Midbrain (tissue), 1 donor: ENCODE data around the gene GLB1L.
"Not testable (repeated sequence)": the region's sequence is repeated elsewhere in the genome, so short reads cannot be mapped to it uniquely, and the experiment has no call there.

Experiments used
- DNase-seq: peaks from one replicate; lab custom pipeline; 2025; lab: John Stamatoyannopoulos, UW

The GLB1L gene

DNA sequence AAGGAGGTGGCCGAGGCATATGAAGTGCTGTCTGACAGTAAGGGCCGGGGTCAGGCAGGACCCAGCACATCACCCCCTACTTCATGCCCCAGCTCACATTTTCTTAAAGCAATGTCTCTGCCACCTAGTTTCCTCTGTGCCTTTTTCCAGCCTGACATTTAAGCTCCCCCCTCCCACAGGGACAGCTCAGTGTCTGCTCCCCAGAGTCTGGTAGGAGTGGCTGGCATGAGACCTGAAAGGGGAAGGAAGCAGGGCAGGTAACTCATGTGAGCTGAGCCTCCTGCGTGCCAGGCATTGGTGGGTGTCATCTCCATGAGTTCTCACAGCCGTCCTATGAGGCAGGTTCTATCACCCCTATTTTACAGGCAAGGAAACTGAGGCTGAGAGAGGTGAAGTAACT is 35.4 kb upstream of the GLB1L start:
- no peak for DNase-seq

DNA sequence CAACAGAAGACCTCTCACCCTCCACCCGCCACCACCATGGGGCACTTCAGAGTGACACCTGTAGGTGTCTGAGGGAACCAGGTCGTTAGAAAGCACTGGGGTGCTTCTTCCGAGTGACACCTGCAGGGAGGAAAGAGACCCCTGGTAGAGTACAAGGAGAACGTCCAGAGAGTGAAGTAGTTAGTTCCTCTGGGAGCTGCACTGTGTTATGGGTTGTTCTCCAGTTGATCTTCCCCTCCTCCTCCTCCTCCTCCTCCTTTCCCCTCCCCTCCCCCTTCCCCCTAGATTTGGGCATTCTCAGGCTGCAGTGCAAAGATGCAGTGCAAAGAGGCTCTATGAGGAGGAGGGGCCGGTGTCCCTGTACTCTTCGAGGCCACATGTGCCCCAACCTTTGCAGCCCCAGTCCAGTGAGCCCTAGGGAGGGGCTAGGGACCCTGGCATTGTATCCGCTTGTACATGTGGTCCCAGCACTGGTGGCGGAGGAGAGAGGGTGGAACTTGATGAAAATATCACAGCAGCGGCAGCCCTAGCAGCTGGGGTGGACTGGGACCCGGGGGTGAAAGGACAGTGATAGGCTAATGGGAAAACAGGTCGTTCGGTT is 34.8 kb upstream of the GLB1L start:
- DNase-seq = no peak

DNA sequence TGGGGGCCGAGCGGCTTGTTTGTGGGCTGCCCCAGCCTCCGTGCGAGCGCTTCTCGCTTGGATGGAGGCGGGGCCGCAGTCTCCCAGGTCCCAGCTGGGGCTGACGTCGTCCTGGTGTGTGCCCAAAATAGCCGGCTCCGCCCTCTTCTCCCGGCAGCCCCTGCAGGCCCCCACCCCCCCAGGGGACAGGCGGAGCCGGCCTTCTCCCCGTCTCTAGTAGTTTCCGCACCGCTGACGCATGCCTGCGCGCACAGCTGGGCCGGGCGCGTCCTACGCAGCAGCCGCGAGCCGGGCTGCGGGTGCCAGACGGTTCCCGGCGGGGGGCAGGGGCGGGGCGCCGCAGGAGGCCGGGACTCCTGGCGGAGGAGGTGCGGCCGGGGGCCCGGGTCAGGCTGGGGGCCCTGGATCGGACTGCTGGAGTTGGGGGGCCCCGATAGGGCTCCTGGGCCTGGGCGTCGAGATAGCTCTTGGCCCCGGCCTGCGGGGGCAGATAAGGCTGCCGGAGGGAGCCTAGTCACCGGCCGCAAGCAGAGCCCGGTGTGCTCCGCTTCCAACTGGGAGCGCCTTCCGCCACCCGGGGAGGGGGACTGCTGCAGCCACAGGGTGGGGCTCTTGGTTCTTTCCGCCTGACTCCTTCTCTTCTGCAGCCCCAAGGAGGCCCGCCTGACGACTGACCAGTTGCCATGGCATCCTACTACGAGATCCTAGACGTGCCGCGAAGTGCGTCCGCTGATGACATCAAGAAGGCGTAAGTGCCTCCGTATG is 34.1 kb upstream of the GLB1L start, which contains the start of gene DNAJB2:
DNAJB2 (plus strand) TSS at position 216 of the 765 bp plus-strand sequence; CDS start at position 684, 468 bp downstream.
- peak; percentile 99 for DNase-seq

DNA sequence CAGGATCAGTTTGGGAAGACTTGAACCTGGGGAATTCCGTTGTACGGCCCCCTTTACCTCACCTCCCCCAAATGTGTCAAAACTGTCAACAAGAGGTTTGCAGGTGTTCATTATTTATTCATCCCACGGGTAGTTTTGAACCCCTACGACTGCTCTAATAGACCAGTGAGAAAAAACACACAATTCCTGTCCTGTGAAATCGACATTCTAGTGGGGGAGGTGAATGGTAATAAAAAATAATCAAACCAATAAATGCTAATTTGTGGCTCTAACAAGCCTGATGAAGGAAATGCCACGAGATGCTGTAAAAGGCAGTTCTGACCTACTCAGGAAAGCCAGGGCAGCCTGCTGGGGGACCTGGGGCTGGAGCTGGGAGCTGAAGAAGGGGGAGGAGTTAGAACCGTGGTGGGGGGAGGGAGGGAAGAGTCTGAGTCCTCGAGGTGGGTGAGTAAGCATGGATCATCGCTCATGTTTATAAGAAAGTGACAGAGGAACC is 33.5 kb upstream of the GLB1L start:
- DNase-seq = no peak

DNA sequence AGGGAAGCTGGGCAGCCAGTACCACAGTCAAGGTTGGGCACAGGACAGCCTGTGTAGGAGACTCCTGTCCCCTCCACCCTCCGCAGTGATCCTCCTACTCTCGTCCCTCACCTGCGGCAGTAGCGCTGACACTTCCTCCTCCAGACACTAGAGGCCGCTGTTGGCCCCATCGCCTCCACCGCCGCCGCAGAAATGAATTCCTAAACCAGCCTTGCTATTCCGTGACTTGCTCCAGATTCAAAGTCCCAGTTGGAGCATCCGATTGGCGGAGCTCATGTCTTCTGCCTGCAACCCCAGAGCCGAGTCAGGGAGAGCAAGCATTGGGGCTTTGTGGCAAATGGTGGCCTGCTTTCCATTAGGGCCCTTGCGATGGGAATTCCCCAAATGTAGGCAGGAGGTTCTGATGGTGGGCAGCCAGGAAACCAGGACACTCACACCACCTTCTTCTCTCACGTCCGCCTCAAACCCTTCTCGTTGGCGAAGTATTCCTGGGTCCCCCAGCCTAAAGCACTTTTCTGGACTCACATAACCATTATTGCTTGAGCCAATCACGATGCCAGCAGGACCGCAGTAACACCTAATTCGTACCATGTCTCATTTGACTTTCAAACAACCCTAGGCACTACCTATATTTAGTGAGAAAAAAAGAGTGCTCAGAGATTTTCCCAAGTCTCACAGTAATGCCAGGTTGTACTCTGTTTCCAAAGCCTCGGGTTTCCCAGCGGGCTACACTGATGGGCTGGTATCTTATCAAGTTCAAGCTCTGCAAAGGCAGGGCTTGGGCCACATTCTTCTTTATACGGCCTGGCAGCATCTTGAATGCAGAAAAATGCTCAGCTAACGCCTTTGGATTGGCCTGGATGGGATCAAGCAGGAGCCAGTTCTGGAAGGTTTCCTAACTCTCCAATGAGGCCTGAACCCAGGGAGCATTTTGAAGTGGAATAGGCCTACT is 32.7 kb upstream of the GLB1L start:
- DNase-seq = peak; percentile 86

DNA sequence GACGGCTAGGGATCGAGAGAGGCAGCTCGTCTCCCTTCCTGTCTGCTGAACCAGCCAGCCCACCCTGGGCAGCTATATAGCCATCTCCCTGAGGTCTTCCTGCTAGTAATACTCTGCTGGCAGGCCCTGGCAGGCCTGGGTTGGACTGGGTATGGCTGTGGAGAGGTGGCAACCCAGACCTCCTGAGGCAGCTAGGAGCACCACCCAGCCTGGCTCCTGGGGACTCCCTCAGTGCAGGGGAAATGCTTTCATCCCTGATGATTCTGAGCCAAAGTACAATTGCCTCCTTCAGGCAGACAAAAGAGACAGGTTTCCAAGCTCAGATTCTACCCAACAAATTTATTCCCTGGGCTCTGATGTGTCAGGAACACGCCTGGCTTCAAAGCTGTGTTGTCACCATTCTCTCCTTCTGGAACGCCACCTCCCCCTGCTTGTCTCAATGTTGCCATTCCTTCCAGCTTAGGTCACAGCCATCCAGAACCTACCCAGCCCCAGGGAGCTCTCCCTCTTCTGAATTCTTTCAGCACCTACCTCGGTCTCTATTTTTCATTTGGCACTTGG is 29.2 kb upstream of the GLB1L start:
- DNase-seq = no peak

DNA sequence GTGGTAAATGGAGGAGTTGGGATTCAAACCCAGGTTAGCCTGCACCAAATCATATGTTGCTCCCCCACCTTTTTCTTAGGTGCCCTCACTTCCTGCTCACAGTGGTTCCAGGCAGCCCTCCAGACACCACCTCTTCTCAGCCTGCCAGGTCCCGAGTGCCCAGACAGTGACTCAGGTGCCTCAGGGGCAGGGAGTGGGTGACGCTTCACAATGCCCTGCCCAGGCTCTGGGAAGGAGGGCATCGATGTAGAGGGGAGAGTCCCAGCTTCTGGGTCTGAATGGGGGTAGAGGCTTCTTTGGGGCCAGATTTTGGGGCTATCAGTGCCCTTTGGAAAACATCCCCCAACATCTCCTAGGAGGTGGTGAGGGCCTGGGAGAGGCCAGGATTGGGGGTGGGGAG is 28.7 kb upstream of the GLB1L start:
- DNase-seq = no peak

DNA sequence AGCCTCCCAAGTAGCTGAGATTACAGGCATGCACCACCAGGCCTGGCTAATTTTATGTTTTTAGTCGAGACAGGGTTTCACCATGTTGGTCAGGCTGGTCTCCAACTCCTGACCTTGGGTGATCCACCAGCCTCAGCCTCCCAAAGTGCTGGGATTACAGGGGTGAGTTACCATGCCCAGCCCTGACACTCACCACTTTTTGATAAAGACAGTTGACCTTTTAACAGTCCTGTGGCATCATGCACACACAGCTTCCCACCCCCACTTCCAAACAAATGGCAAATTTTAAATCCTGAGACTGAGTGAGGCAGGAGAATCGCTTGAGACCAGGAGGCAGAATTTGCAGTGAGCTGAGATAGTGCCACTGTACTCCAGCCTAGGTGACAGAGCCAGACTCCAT is 27.8 kb upstream of the GLB1L start:
- DNase-seq = no peak

DNA sequence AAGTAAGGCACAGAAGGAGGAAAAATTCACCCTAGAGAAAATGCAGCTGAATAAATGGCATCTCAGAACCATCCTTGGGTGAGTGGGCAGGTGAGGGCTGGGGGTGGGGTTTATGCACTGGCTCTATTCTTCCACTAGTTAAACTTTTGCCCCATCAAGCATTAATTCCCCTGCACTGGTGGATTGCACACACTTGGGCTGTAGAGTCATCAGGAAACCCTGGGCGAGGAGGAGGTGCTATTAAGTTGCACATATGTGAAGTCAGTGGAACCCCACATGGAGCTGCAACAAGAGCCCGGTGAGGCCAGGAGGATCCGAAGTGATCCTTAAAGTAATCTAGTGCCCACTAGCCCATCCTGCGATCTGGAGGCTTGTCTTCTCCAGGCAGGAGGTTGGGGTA is 27.1 kb upstream of the GLB1L start:
- DNase-seq = no peak

DNA sequence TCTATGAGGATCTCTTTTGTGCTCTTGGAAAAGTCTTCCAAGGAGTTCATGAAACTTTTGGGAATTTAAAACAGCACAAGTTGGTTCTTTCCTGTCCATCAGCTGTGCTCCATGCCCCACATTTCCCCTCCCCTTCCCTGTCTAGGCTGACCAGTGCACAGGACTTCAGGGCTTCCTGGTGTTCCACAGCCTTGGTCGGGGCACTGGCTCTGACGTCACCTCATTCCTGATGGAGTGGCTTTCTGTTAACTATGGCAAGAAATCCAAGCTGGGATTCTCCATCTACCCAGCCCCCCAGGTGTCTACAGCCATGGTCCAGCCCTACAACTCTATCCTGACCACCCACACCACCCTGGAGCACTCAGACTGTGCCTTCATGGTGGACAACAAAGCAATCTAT is 25.8 kb upstream of the GLB1L start:
- DNase-seq = no peak

DNA sequence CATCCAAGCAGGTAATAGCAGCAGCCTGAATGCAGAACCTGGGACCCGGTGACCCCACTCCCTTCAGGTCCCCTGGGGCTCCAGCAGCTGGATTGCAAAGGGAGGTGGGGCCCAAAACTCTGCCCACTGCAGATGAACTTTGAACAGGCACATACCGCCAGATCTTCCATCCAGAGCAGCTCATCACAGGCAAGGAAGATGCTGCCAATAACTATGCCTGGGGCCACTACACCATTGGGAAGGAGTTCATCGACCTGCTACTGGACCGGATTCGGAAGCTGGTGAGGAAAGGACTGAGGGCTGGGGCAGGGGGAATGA is 24.8 kb upstream of the GLB1L start:
- no peak for DNase-seq

DNA sequence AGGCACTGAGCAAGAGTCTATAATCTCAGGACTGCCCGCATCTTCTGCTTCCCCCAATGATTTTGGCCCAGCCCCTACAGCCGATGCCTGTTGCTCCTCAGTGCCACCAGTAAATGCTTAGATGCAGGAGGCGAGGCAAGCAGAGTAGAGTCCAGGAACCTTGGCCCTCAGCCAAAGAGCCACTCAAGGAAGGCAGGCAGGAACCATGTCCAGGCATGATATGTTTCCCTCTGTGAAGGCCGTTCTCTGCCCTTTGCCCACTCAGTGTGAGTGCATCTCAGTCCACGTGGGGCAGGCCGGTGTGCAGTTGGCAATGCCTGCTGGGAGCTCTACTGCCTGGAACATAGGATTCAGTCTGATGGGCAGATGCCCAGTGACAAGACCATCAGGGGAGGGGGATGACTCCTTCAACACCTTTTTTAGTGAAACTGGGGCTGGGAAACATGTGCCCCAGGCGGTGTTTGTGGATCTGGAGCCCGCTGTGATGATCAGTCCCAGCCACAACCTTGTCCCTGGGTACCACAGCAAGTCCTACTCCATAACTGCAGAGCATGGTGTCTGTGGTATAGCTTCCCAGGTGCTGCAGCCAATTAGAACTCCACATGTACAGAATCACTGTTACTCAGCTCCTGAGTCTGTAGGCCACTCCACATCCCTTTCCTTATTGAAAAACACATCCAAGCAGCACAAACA is 24.3 kb upstream of the GLB1L start:
- DNase-seq = no peak

DNA sequence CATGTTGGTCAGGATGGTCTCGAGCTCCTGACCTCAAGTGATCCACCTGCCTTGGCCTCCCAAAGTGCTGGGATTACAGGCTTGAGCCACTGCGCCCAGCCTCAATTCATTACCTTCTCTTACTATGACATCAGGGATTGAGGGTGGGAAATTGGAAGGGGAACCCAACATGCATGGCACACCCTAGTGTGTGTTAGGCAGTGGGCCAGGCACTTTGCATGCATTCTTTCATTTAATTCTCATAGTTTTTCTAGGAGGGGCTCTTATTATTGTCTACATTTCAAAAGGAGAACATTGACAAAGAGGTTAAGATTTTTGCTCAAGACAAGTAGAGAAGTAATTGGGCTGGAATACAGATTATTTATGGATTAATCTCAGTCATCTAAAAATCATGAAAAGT is 23.1 kb upstream of the GLB1L start:
- no peak for DNase-seq

DNA sequence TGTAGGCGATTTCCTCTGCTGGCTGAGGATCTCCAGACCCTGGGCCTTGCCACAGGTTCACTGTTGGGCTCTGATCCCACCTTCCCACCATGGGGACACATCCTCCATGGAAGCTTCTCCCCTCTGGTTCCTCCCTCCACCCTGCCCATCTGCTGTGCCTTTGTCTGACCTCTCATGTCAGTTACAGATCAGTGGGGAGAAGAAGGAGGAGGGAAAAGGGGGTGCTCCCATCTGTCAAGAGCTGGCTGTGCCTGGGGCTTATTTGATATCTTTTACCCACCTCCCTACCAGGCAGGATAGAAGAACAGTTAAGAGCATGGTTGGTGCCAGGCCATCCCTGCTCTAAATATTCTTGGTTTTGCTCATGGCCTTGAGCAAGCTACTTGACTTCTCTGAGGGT is 21.6 kb upstream of the GLB1L start:
- DNase-seq = no peak

DNA sequence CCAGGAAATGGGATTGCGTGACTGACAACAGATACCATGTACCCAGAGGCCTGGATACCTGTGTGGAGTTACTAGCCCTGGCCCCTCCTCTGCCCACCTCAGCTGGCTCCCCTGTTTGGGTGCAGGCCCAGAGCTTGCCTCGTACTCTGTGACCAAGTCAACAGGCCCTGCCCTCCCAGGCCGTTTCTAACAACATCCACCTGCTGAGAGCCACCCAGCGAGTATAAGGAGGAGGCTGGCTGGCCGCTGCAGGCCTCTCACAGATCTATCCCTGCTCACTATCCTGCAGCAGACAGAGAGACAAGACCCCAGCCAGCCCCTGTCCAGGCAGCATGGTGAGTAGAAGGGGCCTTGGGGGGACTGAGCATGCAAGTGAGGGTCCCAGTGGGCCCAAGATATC is 21.0 kb upstream of the GLB1L start:
- no peak for DNase-seq

DNA sequence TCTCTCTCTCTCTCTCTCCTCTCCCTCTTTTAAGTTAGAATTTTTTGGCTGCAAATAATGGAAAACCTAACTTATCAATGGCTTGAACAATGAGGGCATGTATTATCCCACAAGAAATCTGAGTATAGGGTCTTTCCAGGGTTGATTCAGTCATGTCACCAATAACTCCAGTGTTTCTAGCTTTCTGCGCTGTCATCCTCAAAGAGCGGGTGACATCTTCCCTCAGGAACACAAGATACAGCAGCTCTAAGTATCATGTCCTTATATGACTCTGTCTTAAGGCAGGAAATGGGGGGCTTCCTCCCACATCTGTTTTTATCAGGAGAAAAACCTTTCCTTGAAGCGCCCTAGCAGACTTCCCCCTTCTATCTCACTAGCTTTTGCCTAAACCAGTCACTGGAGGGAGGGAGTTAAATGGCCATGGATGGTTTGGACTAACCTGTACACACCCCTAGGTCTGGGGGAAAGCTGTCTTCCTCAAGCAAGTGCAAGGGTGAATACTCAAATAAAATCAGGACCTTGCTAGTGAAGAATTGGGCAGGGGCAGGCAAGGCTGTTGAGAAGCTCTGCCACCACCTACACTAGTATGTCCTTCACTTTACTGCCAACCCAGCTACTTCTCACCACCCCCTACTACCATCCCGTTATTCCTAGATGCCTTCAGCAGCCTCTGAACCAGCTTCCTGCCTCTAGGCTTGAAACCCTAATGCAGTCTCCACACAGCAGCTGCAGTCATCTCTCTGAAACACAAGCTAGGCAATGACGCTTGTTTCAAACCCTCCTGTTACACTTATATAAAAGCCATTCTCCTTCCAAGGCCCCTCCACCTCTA is 16.0 kb upstream of the GLB1L start:
- no peak for DNase-seq

DNA sequence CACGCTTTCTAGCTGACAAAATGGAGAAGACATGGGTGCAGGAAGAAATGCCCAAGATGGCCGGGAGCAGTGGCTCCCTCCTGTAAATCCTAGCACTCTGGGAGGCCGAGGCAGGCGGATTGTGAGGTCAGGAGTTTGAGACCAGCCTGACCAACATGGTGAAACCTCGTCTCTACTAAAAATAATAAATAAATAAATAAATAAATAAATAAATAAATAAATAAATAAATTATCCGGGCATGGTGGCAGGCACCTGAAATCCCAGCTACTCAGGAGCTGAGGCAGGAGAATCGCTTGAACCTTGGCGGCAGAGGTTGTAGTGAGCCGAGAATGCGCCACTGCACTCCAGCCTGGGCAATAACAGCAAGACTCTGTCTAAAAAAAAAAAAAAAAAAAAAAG is 13.7 kb upstream of the GLB1L start:
- not testable (repeated sequence) for DNase-seq

DNA sequence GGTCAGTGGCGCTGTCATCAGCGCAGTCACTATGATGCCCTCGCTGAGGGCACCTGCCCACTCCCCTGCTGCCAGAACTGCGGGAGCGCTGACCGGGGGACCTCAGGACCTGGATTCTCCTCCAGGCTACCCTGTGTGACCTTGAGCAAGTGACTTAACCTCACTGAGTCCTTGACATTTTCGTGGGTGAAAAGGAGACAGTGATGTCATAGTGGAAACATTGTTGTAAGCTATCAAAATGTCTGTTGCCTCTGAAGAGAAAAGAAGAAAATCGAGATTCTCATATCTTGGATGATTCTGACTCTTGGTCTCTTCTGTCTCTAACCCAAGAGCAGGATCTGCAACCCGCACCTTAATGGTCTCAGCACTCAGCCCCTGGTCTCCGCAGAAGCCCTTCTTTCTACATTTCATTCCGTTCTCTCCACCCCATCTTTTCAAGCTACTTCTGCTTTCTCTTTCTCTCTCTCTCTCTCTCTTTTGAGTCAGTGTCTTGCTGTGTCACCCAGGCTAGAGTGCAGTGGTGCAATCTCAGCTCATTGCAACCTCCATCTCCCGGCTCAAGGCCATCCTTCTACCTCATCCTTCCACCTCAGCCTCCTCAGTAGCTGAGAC is 9.5 kb upstream of the GLB1L start:
- DNase-seq = no peak

DNA sequence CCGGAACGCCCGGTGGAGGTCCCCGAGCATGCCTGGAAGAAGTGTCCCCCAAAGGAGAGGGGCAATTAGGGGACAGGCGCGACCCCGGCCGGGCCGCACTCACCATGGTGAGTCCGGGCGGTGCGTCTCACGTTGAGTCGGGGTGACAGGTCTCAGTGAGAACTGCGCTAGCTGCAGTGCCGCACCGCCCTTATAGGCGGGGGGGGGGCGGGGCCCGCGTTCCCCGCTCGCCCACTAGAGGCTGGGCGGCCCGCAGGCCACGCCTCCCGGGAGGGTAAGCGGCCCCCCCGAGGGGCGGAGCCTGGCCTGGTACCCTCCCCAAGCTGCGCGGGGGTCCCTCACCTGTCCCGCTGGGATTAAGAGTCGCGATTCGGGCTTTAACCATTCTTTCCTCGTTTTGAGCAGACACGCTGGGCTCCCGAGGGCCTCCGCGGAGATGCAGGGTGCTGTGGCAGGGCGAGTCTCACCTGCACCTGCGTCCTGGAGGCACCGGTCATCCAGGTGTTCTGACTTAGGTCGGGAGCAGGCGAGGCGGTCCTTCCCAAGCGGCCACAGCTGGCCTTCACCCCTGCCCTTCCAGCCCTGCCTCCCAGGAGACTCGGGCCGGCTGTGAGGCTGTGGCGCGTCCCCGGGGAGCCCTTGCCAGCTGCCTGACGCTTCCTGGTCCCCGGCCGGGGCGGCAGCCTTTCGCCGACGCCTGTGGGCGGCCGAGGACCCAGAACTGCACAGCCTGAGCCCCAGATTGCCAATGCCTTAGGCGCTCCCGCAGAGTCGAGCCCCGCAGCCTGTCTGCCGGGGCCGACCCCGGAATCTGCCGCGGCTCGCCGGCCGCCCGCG is 8.7 kb upstream of the GLB1L start, which contains the start of gene TUBA4A:
TUBA4A (minus strand) TSS at position 166 of the 837 bp plus-strand sequence; CDS start at position 106, 60 bp downstream.
- peak; percentile 83 for DNase-seq
